ENCODE results near the gene PSMD11. TPM values are rescaled to one million over a fixed set of nuclear protein-coding genes. Genes with fewer than 3 reads are reported as not detected.

PSMD11 gene
- total RNA-seq, 1 experiment from 2014 or later, result 163 TPM

DNA sequence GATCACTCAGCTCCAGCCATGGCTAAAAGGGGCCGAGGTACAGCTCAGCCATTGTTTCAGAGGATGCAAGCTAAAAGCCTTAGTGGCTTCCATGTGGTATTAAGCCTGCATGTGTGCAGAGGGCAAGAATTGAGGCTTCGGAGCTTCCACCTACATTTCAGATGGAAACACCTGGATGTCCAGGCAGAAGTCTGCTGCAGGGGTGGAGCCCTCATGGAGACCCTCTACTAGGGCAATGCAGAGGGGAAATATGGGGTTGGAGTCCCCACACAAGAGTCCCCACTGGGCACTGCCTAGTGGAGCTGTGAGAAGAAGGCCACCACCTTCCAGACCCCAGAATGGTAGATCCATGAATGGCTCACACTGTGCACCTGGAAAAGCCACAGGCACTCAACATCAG, 14.7 kb upstream of the PSMD11 start:
- H3K36me3 ChIP-seq (ENCODE audit: low read depth, low read length), result no peaks in the 10 kb centered on the region
- no peaks in the 10 kb centered on the region for H3K27me3 ChIP-seq (ENCODE audit: low read length)
- H3K9me3 ChIP-seq (ENCODE audit: low read length), result no peaks in the 10 kb centered on the region
- H2AFZ ChIP-seq (ENCODE audit: low read length), result no peak overlapping the region
- TF ChIP-seq EZH2 (IDR thresholded peaks at IDR 0.05; ENCODE audit: low read length, unreplicated experiment) (no peak), EZH2phosphoT487 (IDR thresholded peaks at IDR 0.05; ENCODE audit: borderline replicate concordance, low read length) (no peak)
- TF ChIP-seq, protein P1, sequence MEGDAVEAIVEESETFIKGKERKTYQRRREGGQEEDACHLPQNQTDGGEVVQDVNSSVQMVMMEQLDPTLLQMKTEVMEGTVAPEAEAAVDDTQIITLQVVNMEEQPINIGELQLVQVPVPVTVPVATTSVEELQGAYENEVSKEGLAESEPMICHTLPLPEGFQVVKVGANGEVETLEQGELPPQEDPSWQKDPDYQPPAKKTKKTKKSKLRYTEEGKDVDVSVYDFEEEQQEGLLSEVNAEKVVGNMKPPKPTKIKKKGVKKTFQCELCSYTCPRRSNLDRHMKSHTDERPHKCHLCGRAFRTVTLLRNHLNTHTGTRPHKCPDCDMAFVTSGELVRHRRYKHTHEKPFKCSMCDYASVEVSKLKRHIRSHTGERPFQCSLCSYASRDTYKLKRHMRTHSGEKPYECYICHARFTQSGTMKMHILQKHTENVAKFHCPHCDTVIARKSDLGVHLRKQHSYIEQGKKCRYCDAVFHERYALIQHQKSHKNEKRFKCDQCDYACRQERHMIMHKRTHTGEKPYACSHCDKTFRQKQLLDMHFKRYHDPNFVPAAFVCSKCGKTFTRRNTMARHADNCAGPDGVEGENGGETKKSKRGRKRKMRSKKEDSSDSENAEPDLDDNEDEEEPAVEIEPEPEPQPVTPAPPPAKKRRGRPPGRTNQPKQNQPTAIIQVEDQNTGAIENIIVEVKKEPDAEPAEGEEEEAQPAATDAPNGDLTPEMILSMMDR (conservative IDR thresholded peaks at IDR 0.05; ENCODE audit: low read depth, low read length), result no peak
- H3K27ac ChIP-seq (ENCODE audit: low read length), result no peak overlapping the region
- H3K4me3 ChIP-seq (ENCODE audit: low read length), result no peak overlapping the region
- no peak for ATAC-seq
- ChIA-PET CTCF (no interaction called here), POLR2A (ENCODE audit: unreplicated experiment) (interaction anchor here (0.5 kb wide), 1 partner anchor 376 kb away, joined by 4 read pairs; no protein-coding TSS in a partner anchor)
- H3K9ac ChIP-seq (ENCODE audit: low read length), result no peak overlapping the region
- H3K4me2 ChIP-seq (ENCODE audit: low read length), result no peak overlapping the region
- H3K79me2 ChIP-seq (ENCODE audit: low read length), result no peaks in the 10 kb centered on the region
- intact Hi-C loops (cut with micrococcal nuclease), result no loop called here
- H3F3A ChIP-seq (ENCODE audit: low read length, unreplicated experiment), result no peaks in the 10 kb centered on the region
- H3K9me2 ChIP-seq (replicated peaks; ENCODE audit: low read length), result no peaks in the 10 kb centered on the region
- H3K4me1 ChIP-seq (ENCODE audit: insufficient read depth, low read length), result no peaks in the 10 kb centered on the region
- H4K20me1 ChIP-seq (ENCODE audit: low read length), result no peaks in the 10 kb centered on the region
- no peak for DNase-seq
- BruUV-seq (replicated peaks), result no TSS peak

DNA sequence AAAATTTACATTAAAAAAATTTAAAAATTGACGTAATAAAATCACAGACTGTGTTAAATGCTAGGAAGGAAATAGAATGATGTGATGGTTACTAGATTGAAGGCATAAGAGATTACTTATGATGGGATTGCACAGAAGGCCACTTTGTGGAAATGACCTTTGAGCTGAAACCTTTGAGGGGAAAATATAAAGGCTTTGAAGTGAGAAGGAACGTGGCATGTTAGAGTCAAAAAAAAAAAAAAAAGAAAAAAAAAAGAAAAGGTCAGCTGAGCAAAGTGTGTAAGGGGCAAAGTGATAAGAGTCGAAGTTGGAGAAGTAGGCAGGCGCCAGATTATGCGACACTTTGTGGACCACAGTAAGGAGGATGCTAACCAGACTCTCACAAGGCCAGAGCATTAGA, 3.6 kb upstream of the PSMD11 start:
- DNase-seq (no peak), ATAC-seq (no peak)
- Histone ChIP-seq H3K9me2 (replicated peaks; ENCODE audit: low read length) (no peaks in the 10 kb centered on the region), H2AFZ (ENCODE audit: low read length) (no peak overlapping the region), H4K20me1 (ENCODE audit: low read length) (peaks cover 5% of the 10 kb centered on the region), H3K9me3 (ENCODE audit: low read length) (no peaks in the 10 kb centered on the region), H3K27me3 (ENCODE audit: low read length) (no peaks in the 10 kb centered on the region), H3F3A (ENCODE audit: low read length, unreplicated experiment) (no peaks in the 10 kb centered on the region), H3K4me2 (ENCODE audit: low read length) (no peak overlapping the region), H3K9ac (ENCODE audit: low read length) (no peak overlapping the region), H3K36me3 (ENCODE audit: low read depth, low read length) (peaks cover 3% of the 10 kb centered on the region; the same call in 1 of the 2 replicates), H3K79me2 (ENCODE audit: low read length) (peaks cover 14% of the 10 kb centered on the region), H3K4me3 (ENCODE audit: low read length) (no peak overlapping the region), H3K27ac (ENCODE audit: low read length) (no peak overlapping the region), H3K4me1 (ENCODE audit: insufficient read depth, low read length) (no peaks in the 10 kb centered on the region)
- ChIA-PET POLR2A (ENCODE audit: unreplicated experiment) (no interaction called here), CTCF (no interaction called here)
- BruUV-seq (replicated peaks), result no TSS peak
- intact Hi-C loops (cut with micrococcal nuclease), result no loop called here
- TF ChIP-seq, protein P1 (conservative IDR thresholded peaks at IDR 0.05; ENCODE audit: low read depth, low read length), result no peak
- TF ChIP-seq EZH2phosphoT487 (IDR thresholded peaks at IDR 0.05; ENCODE audit: borderline replicate concordance, low read length) (no peak), EZH2 (IDR thresholded peaks at IDR 0.05; ENCODE audit: low read length, unreplicated experiment) (no peak)

DNA sequence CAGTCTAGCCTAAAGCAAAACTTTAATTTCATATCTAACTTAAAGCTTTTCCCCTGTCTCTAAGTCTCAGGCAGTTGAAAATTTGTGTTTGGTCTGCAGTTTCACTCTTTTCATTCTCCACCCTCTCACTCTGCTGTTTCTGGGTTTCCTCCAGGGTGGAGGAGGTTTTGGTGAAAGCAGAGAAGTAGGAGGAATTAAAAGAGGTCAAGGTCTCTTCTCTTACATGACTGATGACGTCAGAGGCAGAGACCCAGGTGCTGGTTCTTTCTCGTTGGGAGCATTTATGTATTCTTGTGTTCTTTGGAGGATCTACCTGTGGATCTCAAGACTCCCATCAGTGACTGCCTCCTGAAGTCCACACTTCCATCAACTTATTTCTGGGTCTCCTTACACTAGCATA, 2.4 kb upstream of the PSMD11 start:
- CTCF ChIA-PET, result no interaction called here
- no peak overlapping the region for H3K4me2 ChIP-seq (ENCODE audit: low read length)

More for the DNA sequence above, 2.4 kb upstream of the PSMD11 start:
- Histone ChIP-seq H3F3A (ENCODE audit: low read length, unreplicated experiment) (no peaks in the 10 kb centered on the region), H2AFZ (ENCODE audit: low read length) (no peak overlapping the region), H3K9me2 (replicated peaks; ENCODE audit: low read length) (no peaks in the 10 kb centered on the region), H3K9me3 (ENCODE audit: low read length) (no peaks in the 10 kb centered on the region), H3K27me3 (ENCODE audit: low read length) (no peaks in the 10 kb centered on the region), H3K4me3 (ENCODE audit: low read length) (no peak overlapping the region), H3K27ac (ENCODE audit: low read length) (no peak overlapping the region), H3K9ac (ENCODE audit: low read length) (no peak overlapping the region), H4K20me1 (ENCODE audit: low read length) (peaks cover 16% of the 10 kb centered on the region), H3K4me1 (ENCODE audit: insufficient read depth, low read length) (peaks cover 11% of the 10 kb centered on the region), H3K79me2 (ENCODE audit: low read length) (peaks cover 26% of the 10 kb centered on the region), H3K36me3 (ENCODE audit: low read depth, low read length) (peaks cover 6% of the 10 kb centered on the region; the same call in 1 of the 2 replicates)
- POLR2A ChIA-PET (ENCODE audit: unreplicated experiment), result no interaction called here
- no TSS peak for BruUV-seq (replicated peaks)
- intact Hi-C loops (cut with micrococcal nuclease), result no loop called here
- no peak for DNase-seq
- ATAC-seq, result no peak
- TF ChIP-seq, protein P1 (conservative IDR thresholded peaks at IDR 0.05; ENCODE audit: low read depth, low read length), result no peak
- TF ChIP-seq EZH2 (IDR thresholded peaks at IDR 0.05; ENCODE audit: low read length, unreplicated experiment) (no peak), EZH2phosphoT487 (IDR thresholded peaks at IDR 0.05; ENCODE audit: borderline replicate concordance, low read length) (no peak)

Data from PC-3 (cell line).